GM20431 (cell line): ENCODE data around the gene SERTAD2.

ENCODE experiments used
- in situ Hi-C: fragments of 300-500 bp; cut with MseI, MboI; formaldehyde crosslinking; loops from one replicate; pipeline ENCODE4 v1.15.0; 2020; ENCODE audit warnings: low sequenced_read_pairs; ENCODE audit not compliant: unreplicated experiment

Gene SERTAD2

GRCh38 chr2:64615192-64615763 lies 38.4 kb downstream of the SERTAD2 start:
- in situ Hi-C loops, result loop anchor here (25.0 kb wide), 1 partner anchor 247 kb away; no protein-coding TSS in a partner anchor

GRCh38 chr2:64613276-64613675 lies 40.4 kb downstream of the SERTAD2 start:
- in situ Hi-C loops, result loop anchor here (25.0 kb wide), 1 partner anchor 249 kb away; no protein-coding TSS in a partner anchor

- in situ Hi-C loops, result loop anchor here (25.0 kb wide), 1 partner anchor 250 kb away; no protein-coding TSS in a partner anchor
Measured at GRCh38 chr2:64612575-64613195, 41.0 kb downstream of the SERTAD2 start.

GRCh38 chr2:64610316-64610855 lies 43.3 kb downstream of the SERTAD2 start:
- in situ Hi-C loops, result loop anchor here (25.0 kb wide), 1 partner anchor 252 kb away; no protein-coding TSS in a partner anchor

GRCh38 chr2:64609942-64610281 lies 43.8 kb downstream of the SERTAD2 start:
- in situ Hi-C loops, result loop anchor here (25.0 kb wide), 1 partner anchor 252 kb away; no protein-coding TSS in a partner anchor

GRCh38 chr2:64609227-64609941 lies 44.3 kb downstream of the SERTAD2 start:
- in situ Hi-C loops, result loop anchor here (25.0 kb wide), 1 partner anchor 253 kb away; no protein-coding TSS in a partner anchor

GRCh38 chr2:64608867-64609226 lies 44.9 kb downstream of the SERTAD2 start:
- in situ Hi-C loops, result loop anchor here (25.0 kb wide), 1 partner anchor 253 kb away; no protein-coding TSS in a partner anchor

- in situ Hi-C loops, result loop anchor here (25.0 kb wide), 1 partner anchor 255 kb away; no protein-coding TSS in a partner anchor
Measured at GRCh38 chr2:64607381-64608304, 46.1 kb downstream of the SERTAD2 start.

- in situ Hi-C loops, result loop anchor here (25.0 kb wide), 1 partner anchor 256 kb away; no protein-coding TSS in a partner anchor
Measured at GRCh38 chr2:64606479-64607363, 47.0 kb downstream of the SERTAD2 start.

- in situ Hi-C loops, result loop anchor here (25.0 kb wide), 1 partner anchor 256 kb away; no protein-coding TSS in a partner anchor
Measured at GRCh38 chr2:64605991-64606478, 47.7 kb downstream of the SERTAD2 start.

GRCh38 chr2:64605026-64605471 lies 48.7 kb downstream of the SERTAD2 start:
- in situ Hi-C loops, result loop anchor here (25.0 kb wide), 1 partner anchor 257 kb away; no protein-coding TSS in a partner anchor

GRCh38 chr2:64604155-64604554 lies 49.6 kb downstream of the SERTAD2 start:
- in situ Hi-C loops, result loop anchor here (25.0 kb wide), 1 partner anchor 258 kb away; no protein-coding TSS in a partner anchor

- in situ Hi-C loops, result loop anchor here (25.0 kb wide), 1 partner anchor 260 kb away; no protein-coding TSS in a partner anchor
Measured at GRCh38 chr2:64602436-64602835, 51.3 kb downstream of the SERTAD2 start.

- in situ Hi-C loops, result loop anchor here (25.0 kb wide), 1 partner anchor 260 kb away; no protein-coding TSS in a partner anchor
Measured at GRCh38 chr2:64601785-64602391, 51.8 kb downstream of the SERTAD2 start.

- in situ Hi-C loops, result loop anchor here (25.0 kb wide), 1 partner anchor 261 kb away; no protein-coding TSS in a partner anchor
Measured at GRCh38 chr2:64601034-64601754, 52.5 kb downstream of the SERTAD2 start.

- in situ Hi-C loops, result no loop called here
Measured at GRCh38 chr2:64599469-64599868, 54.2 kb downstream of the SERTAD2 start.

GRCh38 chr2:64598226-64598625 lies 55.5 kb downstream of the SERTAD2 start:
- in situ Hi-C loops, result no loop called here
